ENCODE data around the gene HES7.

- no peak for TF ChIP-seq EP300 (IDR thresholded peaks at IDR 0.05)
- peak; percentile 97 for TF ChIP-seq CTCF (IDR thresholded peaks at IDR 0.05)
- TF ChIP-seq POLR2A (IDR thresholded peaks at IDR 0.05; ENCODE audit: low read length) = no peak
- no peak for TF ChIP-seq REST (IDR thresholded peaks at IDR 0.05)
- no peak for TF ChIP-seq KDM5A (IDR thresholded peaks at IDR 0.05)
- TF ChIP-seq ZNF302 (CRISPR knock-in tag; IDR thresholded peaks at IDR 0.05) = no peak
- no peak for TF ChIP-seq EHMT2 (IDR thresholded peaks at IDR 0.05; ENCODE audit: low read depth)
- TF ChIP-seq MAFK (IDR thresholded peaks at IDR 0.05; ENCODE audit: partially characterized antibody) = no peak
- peak; percentile 60 for TF ChIP-seq SMC3 (IDR thresholded peaks at IDR 0.05)
- TF ChIP-seq PHF8 (IDR thresholded peaks at IDR 0.05; ENCODE audit: borderline replicate concordance, low read depth) = no peak
- no peak for TF ChIP-seq HMGXB4 (CRISPR knock-in tag; IDR thresholded peaks at IDR 0.05; ENCODE audit: borderline replicate concordance)
- no peak for TF ChIP-seq JUNB (IDR thresholded peaks at IDR 0.05)
Measured at GRCh38 chr17:8073627-8074484, 50.0 kb downstream of the HES7 start.

Measured in A549 (cell line).